Smooth muscle cell of trachea (primary cell): ENCODE results near the gene VTI1A. TPM values are rescaled to one million over a fixed set of nuclear protein-coding genes. Genes with fewer than 3 reads are reported as not detected.

Source experiments
- total RNA-seq: library from RNA; depleted of rRNA; stranded (reverse); fragments of >200 nt; gene quantifications from 2 replicates; pipeline ENCODE4 v1.2.1, GENCODE V29; 2014

Gene VTI1A
- total RNA-seq = 33.2 and 40.0 TPM in 2 replicates

DNA sequence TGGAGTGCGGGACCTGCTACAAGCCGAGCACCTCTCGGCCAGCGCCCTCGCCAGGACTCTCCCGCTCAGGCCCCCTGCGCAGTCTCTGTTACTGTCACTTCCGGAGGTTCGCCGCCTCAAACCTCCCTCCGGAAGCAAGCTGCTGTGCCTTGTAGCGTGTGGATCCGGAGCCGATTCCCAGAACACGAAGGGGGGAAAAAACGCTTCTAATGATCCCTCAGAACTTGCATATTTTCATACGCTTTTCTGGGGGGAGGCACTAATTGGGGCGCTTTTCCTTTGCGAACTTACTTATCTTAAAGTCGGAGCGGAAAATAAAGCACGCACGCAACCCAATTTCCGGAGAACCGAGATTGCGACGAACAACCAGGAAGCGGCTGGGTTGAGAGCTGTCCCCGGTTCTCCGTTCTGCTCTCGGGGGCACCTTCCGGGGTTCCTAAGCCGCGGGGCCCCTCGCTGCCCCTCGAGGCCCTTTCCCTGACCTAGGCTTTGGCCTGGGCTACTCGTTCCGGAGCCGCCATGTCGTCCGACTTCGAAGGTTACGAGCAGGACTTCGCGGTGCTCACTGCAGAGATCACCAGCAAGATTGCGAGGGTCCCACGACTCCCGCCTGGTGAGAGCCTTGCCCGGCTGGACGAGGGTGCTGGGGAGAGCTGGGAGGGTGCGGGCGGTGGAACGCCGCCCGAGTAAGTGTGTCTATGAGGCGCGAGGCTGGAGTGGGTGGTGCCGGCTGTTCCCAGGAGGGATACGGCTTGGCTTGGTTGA is at the start of gene VTI1A, which contains the start of gene ZDHHC6:
Gene VTI1A, plus strand, starts transcription at position 361 of the 765 bp plus-strand sequence. Its CDS starts 159 bp downstream, at position 520.
Gene ZDHHC6, minus strand, starts transcription at position 60 of the 765 bp plus-strand sequence. CDS start 1,478 bp downstream, outside the sequence.

Other genes with a start within 250 kb of the VTI1A start
- not detected in 2 replicates for gene TECTB, start 163.8 kb upstream of the VTI1A start, total RNA-seq
- gene ACSL5, start 73.1 kb upstream of the VTI1A start, total RNA-seq = 1.3 and 5.0 TPM in 2 replicates
- gene ZDHHC6, start 301 bp upstream of the VTI1A start, total RNA-seq = 24.1 and 29.1 TPM in 2 replicates